SK-N-SH (cell line): ENCODE results near the gene BARD1. TPM values are rescaled to one million over a fixed set of nuclear protein-coding genes. Genes with fewer than 3 reads are reported as not detected.

Experiments used
- CTCF ChIA-PET: fragments of 300-600, 350-600 bp; formaldehyde crosslinking; extraction: SDS; loops from one replicate; lab custom pipeline; 2021; lab: Yijun Ruan, JAX
- POLR2A ChIA-PET: fragments of 350-600 bp; sonication (Branson Sonifier 250); formaldehyde crosslinking; extraction: SDS; loops from one replicate; lab custom pipeline; 2020; ENCODE audit warnings: antibody characterized with exemption, inconsistent platforms; lab: Yijun Ruan, JAX
- DNase-seq: peaks from one replicate; pipeline ENCODE4 v3.0.0; 2012
- H2AFZ ChIP-seq: fragments of 200-600 bp; sonication (generic); 2 replicates; pipeline ENCODE4 v1.8.1; 2016; ENCODE audit warnings: antibody characterized with exemption, mild to moderate bottlenecking, low read depth
- H3F3A ChIP-seq: fragments of 200-600 bp; sonication (generic); replicated peaks from 2 replicates; pipeline ENCODE3; 2016; ENCODE audit warnings: antibody characterized with exemption, mild to moderate bottlenecking; ENCODE audit not compliant: insufficient read depth
- H3K27ac ChIP-seq, 2 experiments: fragments of 200-500 bp in 1 of 2; fragments of 200-600 bp in 1 of 2; sonication (Bioruptor generic) in 1 of 2; sonication (generic), shearing (Covaris generic) in 1 of 2; 2 replicates each; pipeline versions ENCODE4 v1.5.1 to v1.6.1; 2014 to 2016; ENCODE audit warnings: low read depth in 2 of 2, inconsistent platforms in 1 of 2, low read length in 1 of 2, mild to moderate bottlenecking in 1 of 2, mixed read lengths in 1 of 2
- H3K27me3 ChIP-seq: fragments of 200-600 bp; sonication (generic), shearing (Covaris generic); 2 replicates; pipeline ENCODE4 v1.6.1; 2016; ENCODE audit warnings: mixed run types; ENCODE audit not compliant: insufficient read depth
- H3K36me3 ChIP-seq, 2 experiments: fragments of 200-500 bp in 1 of 2; fragments of 200-600 bp in 1 of 2; sonication (Bioruptor generic) in 1 of 2; sonication (generic) in 1 of 2; replicated peaks in 1 of 2; 2 replicates each; pipeline versions ENCODE3 to v1.5.1; 2014 to 2016; ENCODE audit warnings: low read length in 1 of 2, mild to moderate bottlenecking in 1 of 2; ENCODE audit not compliant: insufficient read depth in 2 of 2, control insufficient read depth in 1 of 2
- H3K4me1 ChIP-seq, 2 experiments: fragments of 200-500 bp in 1 of 2; fragments of 200-600 bp in 1 of 2; sonication (Bioruptor generic) in 1 of 2; sonication (generic), shearing (Covaris generic) in 1 of 2; 2 replicates each; pipeline versions ENCODE4 v1.5.1 to v1.6.1; 2014 to 2016; ENCODE audit warnings: low read depth in 1 of 2, low read length in 1 of 2, mixed run types in 1 of 2; ENCODE audit not compliant: insufficient read depth in 2 of 2, control insufficient read depth in 1 of 2
- H3K4me2 ChIP-seq: fragments of 200-600 bp; sonication (generic), shearing (Covaris generic); 2 replicates; pipeline ENCODE4 v1.6.1; 2017; ENCODE audit warnings: mixed run types
- H3K4me3 ChIP-seq, 2 experiments: fragments of 200-500 bp in 1 of 2; fragments of 200-600 bp in 1 of 2; sonication (Bioruptor generic) in 1 of 2; sonication (generic), shearing (Covaris generic) in 1 of 2; 2 replicates each; pipeline versions ENCODE4 v1.5.1 to v1.8.1; 2014 to 2016; ENCODE audit warnings: low read depth in 2 of 2, inconsistent platforms in 1 of 2, low read length in 1 of 2, mild to moderate bottlenecking in 1 of 2, mixed read lengths in 1 of 2, moderate library complexity in 1 of 2
- H3K79me2 ChIP-seq: fragments of 200-600 bp; sonication (generic); 2 replicates; pipeline ENCODE4 v1.8.1; 2017; ENCODE audit warnings: mild to moderate bottlenecking; ENCODE audit not compliant: insufficient read depth
- H3K9ac ChIP-seq: fragments of 200-600 bp; sonication (generic); 2 replicates; pipeline ENCODE4 v1.6.1; 2017; ENCODE audit warnings: mixed run types
- H3K9me2 ChIP-seq: fragments of 200-600 bp; sonication (generic); 2 replicates; pipeline ENCODE4 v1.6.1; 2017; ENCODE audit warnings: mixed run types
- H3K9me3 ChIP-seq: fragments of 200-600 bp; sonication (generic); 2 replicates; pipeline ENCODE4 v1.6.1; 2017; ENCODE audit warnings: mixed run types, mild to moderate bottlenecking, moderate library complexity
- H4K20me1 ChIP-seq: fragments of 200-600 bp; sonication (generic); 2 replicates; pipeline ENCODE4 v1.6.1; 2017; ENCODE audit warnings: mild to moderate bottlenecking, mixed run types; ENCODE audit not compliant: insufficient read depth
- ELF1 ChIP-seq: IDR thresholded peaks from 2 replicates; pipeline ENCODE4 v1.4.0; 2012
- EP300 ChIP-seq, 2 experiments: IDR thresholded peaks; 2 replicates each; pipeline versions ENCODE4 v1.4.0 to v1.6.1; 2012; ENCODE audit warnings: borderline replicate concordance in 1 of 2, low read depth in 1 of 2, low read length in 1 of 2
- EZH2phosphoT487 ChIP-seq: fragments of 200-600 bp; sonication (generic); IDR thresholded peaks from 2 replicates; pipeline ENCODE4 v1.6.1; 2017; ENCODE audit warnings: low read depth, mixed run types, mild to moderate bottlenecking, antibody characterized with exemption, moderate library complexity, borderline replicate concordance
- FOSL2 ChIP-seq: IDR thresholded peaks from 2 replicates; pipeline ENCODE4 v1.4.0; 2012; ENCODE audit warnings: low read depth, mild to moderate bottlenecking, moderate library complexity, borderline replicate concordance
- FOXJ3 ChIP-seq: sonication (generic); formaldehyde crosslinking; IDR thresholded peaks from 2 replicates; pipeline ENCODE4 v1.5.1; 2020; ENCODE audit warnings: mild to moderate bottlenecking, missing genetic modification reagents
- FOXM1 ChIP-seq: IDR thresholded peaks from 2 replicates; pipeline ENCODE4 v1.4.0; 2012; ENCODE audit warnings: low read depth, mild to moderate bottlenecking
- GABPA ChIP-seq: IDR thresholded peaks from 2 replicates; pipeline ENCODE4 v1.4.0; 2012; ENCODE audit warnings: low read depth, mild to moderate bottlenecking
- GATA2 ChIP-seq: sonication (generic); formaldehyde crosslinking; IDR thresholded peaks from 2 replicates; pipeline ENCODE4 v1.5.0; 2020; ENCODE audit warnings: mild to moderate bottlenecking, missing genetic modification reagents
- JUND ChIP-seq: IDR thresholded peaks from 2 replicates; pipeline ENCODE4 v1.4.0; 2012
- MEF2A ChIP-seq: IDR thresholded peaks from 2 replicates; pipeline ENCODE4 v1.4.0; 2012; ENCODE audit warnings: low read depth, borderline replicate concordance
- MXI1 ChIP-seq: IDR thresholded peaks from 2 replicates; pipeline ENCODE4 v1.6.1; 2012; ENCODE audit warnings: mild to moderate bottlenecking, low read depth, low read length, improper control_type of control experiment
- NRF1 ChIP-seq: IDR thresholded peaks from 2 replicates; pipeline ENCODE4 v1.6.1; 2012; ENCODE audit warnings: low read depth, mild to moderate bottlenecking, low read length
- POLR2AphosphoS5 ChIP-seq: IDR thresholded peaks from 2 replicates; pipeline ENCODE4 v1.6.1; 2012; ENCODE audit warnings: low read depth, low read length
- RAD21 ChIP-seq: IDR thresholded peaks from 2 replicates; pipeline ENCODE4 v1.6.1; 2012; ENCODE audit warnings: mild to moderate bottlenecking, low read length
- RFX5 ChIP-seq: IDR thresholded peaks from 2 replicates; pipeline ENCODE4 v1.6.1; 2012; ENCODE audit warnings: mild to moderate bottlenecking, improper control_type of control experiment, low read length
- RXRA ChIP-seq: IDR thresholded peaks from 2 replicates; pipeline ENCODE4 v1.4.0; 2012; ENCODE audit warnings: low read depth, mild to moderate bottlenecking, borderline replicate concordance
- SIN3A ChIP-seq: IDR thresholded peaks from 2 replicates; pipeline ENCODE4 v1.6.1; 2012; ENCODE audit warnings: low read depth, mild to moderate bottlenecking, low read length, moderate library complexity, borderline replicate concordance
- SMC3 ChIP-seq: IDR thresholded peaks from 2 replicates; pipeline ENCODE4 v1.6.1; 2012; ENCODE audit warnings: low read depth, low read length, improper control_type of control experiment
- TAF1 ChIP-seq: IDR thresholded peaks from 2 replicates; pipeline ENCODE4 v1.6.1; 2012; ENCODE audit warnings: low read depth, mild to moderate bottlenecking, low read length, moderate library complexity, borderline replicate concordance
- TCF12 ChIP-seq: IDR thresholded peaks from 2 replicates; pipeline ENCODE4 v1.4.0; 2012
- TEAD4 ChIP-seq: IDR thresholded peaks from 2 replicates; pipeline ENCODE4 v1.4.0; 2012; ENCODE audit warnings: mild to moderate bottlenecking, borderline replicate concordance; ENCODE audit not compliant: insufficient read depth
- YY1 ChIP-seq: IDR thresholded peaks from 2 replicates; pipeline ENCODE4 v1.4.0; 2012; ENCODE audit warnings: low read depth, mild to moderate bottlenecking
- WGBS: methylation state at CpG from one replicate; pipeline ENCODE4 v1.1.6; 2017; ENCODE audit warnings: low lambda C conversion rate; 5-methylcytosine and 5-hydroxymethylcytosine counted together
- polyA plus RNA-seq, 3 experiments: library from polyadenylated mRNA; depleted of rRNA; stranded (reverse); fragments of >200 nt; gene quantifications; 2 replicates each; pipeline ENCODE4 v1.2.3, GENCODE V29; 2012
- TF ChIP-seq, protein P1 (sequence below): IDR thresholded peaks from 2 replicates; pipeline ENCODE4 v1.4.0; 2012; ENCODE audit warnings: low read depth, borderline replicate concordance
- TF ChIP-seq, protein P2 (sequence below): fragments of 150-350 bp; IDR thresholded peaks from 2 replicates; pipeline ENCODE4 v1.6.1; 2017; ENCODE audit warnings: antibody characterized with exemption, low read length, low read depth, borderline replicate concordance
- TF ChIP-seq, protein P3 (sequence below): IDR thresholded peaks from 2 replicates; pipeline ENCODE4 v1.4.0; 2012; ENCODE audit warnings: low read depth, borderline replicate concordance
- TF ChIP-seq, protein P4 (sequence below): IDR thresholded peaks from 2 replicates; pipeline ENCODE4; 2012
- TF ChIP-seq, protein P5 (sequence below): fragments of 200-600 bp; sonication (generic); IDR thresholded peaks from 2 replicates; pipeline ENCODE4 v1.6.1; 2017; ENCODE audit warnings: antibody characterized with exemption, mild to moderate bottlenecking, moderate library complexity
- TF ChIP-seq, protein P6 (sequence below): IDR thresholded peaks from 2 replicates; pipeline ENCODE4 v1.4.0; 2012; ENCODE audit warnings: low read depth

Gene BARD1
- polyA plus RNA-seq, 1 of the 3 experiments (the other 2 are of a cell fraction): 2.4 TPM

DNA sequence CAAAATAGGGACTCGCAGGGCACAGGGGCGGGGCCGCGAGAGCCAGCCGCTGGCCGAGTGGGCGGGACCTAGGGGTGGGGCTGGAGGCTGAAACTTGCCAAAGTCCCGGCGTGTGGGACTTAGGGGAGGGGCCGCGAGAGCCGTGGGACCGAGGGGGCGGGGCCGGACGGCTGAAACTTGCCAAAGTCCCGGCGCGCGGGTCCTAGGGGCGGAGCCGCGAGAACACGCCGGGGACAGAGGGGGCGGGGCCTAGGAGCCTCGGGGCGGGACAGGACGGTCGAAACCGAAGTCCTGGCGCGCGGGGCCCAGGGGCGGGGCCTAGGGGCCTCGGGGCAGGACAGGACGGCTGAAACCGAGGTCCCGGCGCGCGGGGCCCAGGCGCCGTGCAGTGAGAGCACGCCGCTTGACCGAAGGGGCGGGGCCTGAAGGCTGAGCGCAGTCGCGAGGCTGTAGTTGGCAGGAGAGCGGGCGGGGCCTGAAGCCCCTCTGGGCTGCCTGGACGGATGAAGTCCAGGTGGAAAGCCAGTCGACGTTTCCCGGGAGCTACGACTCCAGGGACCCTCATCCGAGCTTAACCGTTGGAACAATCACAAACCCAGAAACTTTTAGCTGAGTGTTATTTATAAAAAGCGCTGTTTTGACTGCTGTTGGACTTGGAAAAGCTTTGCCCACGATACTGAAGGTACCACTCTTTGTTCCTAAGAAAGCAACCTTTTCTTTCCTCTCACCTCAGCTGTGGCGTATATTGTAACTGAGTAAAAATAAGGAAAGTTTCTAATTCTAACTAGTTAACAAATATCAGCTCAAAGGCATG lies 475 bp upstream of the BARD1 start:
- POLR2A ChIA-PET: interaction anchor here (1.1 kb wide), 1 partner anchor 502 kb away, joined by 3 read pairs; the partner anchor contains the start of gene ATIC
- H3K9me2 ChIP-seq: no peaks in the 10 kb centered on the region
- H3K4me2 ChIP-seq: peak overlapping the region; percentile 79
- peak overlapping the region; percentile 86 to 95 for H3K27ac ChIP-seq
- peaks cover 10 to 11% of the 10 kb centered on the region in 2 experiments; a peak in 3 of 4 replicates for H3K4me1 ChIP-seq
- peak overlapping the region; percentile 94 for H3K9ac ChIP-seq
- CTCF ChIA-PET: no interaction called here
- H3K27me3 ChIP-seq: no peaks in the 10 kb centered on the region
- WGBS: 4% methylated on average over 22 of the region's 63 CpGs
- H3F3A ChIP-seq: peaks cover 11% of the 10 kb centered on the region
- H3K79me2 ChIP-seq: peaks cover 44% of the 10 kb centered on the region
- H2AFZ ChIP-seq: peak overlapping the region; percentile 97
- no peaks in the 10 kb centered on the region; the same call in 1 of the 2 replicates for H4K20me1 ChIP-seq
- H3K36me3 ChIP-seq: no peaks in the 10 kb centered on the region
- H3K4me3 ChIP-seq: peak overlapping the region; percentile 91 to 100
- H3K9me3 ChIP-seq: no peaks in the 10 kb centered on the region
- peak; percentile 97 for DNase-seq
- TF ChIP-seq MXI1 (peak; percentile 90), JUND (no peak), NRF1 (peak; percentile 64), TEAD4 (no peak), TCF12 (no peak), POLR2AphosphoS5 (peak; percentile 72), RAD21 (no peak), FOXM1 (no peak), EZH2phosphoT487 (no peak), FOSL2 (no peak), TAF1 (0 out of 2 replicates have a peak, but pooled peaks have one; percentile 35), EP300 (IDR thresholded peaks at IDR 0.05; ENCODE audit: borderline replicate concordance in 1 of 2, low read depth in 1 of 2, low read length in 1 of 2) (0 out of 4 replicates have a peak, but pooled peaks of 1 of the 2 experiments have one; percentile 5), MEF2A (no peak), SMC3 (no peak), ELF1 (no peak), SIN3A (no peak), YY1 (no peak), GABPA (no peak), RXRA (no peak), RFX5 (no peak), GATA2 (CRISPR knock-in tag) (no peak), FOXJ3 (no peak)
- TF ChIP-seq, protein P1, sequence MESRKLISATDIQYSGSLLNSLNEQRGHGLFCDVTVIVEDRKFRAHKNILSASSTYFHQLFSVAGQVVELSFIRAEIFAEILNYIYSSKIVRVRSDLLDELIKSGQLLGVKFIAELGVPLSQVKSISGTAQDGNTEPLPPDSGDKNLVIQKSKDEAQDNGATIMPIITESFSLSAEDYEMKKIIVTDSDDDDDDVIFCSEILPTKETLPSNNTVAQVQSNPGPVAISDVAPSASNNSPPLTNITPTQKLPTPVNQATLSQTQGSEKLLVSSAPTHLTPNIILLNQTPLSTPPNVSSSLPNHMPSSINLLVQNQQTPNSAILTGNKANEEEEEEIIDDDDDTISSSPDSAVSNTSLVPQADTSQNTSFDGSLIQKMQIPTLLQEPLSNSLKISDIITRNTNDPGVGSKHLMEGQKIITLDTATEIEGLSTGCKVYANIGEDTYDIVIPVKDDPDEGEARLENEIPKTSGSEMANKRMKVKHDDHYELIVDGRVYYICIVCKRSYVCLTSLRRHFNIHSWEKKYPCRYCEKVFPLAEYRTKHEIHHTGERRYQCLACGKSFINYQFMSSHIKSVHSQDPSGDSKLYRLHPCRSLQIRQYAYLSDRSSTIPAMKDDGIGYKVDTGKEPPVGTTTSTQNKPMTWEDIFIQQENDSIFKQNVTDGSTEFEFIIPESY: no peak
- TF ChIP-seq, protein P2, sequence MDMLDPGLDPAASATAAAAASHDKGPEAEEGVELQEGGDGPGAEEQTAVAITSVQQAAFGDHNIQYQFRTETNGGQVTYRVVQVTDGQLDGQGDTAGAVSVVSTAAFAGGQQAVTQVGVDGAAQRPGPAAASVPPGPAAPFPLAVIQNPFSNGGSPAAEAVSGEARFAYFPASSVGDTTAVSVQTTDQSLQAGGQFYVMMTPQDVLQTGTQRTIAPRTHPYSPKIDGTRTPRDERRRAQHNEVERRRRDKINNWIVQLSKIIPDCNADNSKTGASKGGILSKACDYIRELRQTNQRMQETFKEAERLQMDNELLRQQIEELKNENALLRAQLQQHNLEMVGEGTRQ: no peak
- TF ChIP-seq, protein P3, sequence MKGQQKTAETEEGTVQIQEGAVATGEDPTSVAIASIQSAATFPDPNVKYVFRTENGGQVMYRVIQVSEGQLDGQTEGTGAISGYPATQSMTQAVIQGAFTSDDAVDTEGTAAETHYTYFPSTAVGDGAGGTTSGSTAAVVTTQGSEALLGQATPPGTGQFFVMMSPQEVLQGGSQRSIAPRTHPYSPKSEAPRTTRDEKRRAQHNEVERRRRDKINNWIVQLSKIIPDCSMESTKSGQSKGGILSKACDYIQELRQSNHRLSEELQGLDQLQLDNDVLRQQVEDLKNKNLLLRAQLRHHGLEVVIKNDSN: no peak
- TF ChIP-seq, protein P4, sequence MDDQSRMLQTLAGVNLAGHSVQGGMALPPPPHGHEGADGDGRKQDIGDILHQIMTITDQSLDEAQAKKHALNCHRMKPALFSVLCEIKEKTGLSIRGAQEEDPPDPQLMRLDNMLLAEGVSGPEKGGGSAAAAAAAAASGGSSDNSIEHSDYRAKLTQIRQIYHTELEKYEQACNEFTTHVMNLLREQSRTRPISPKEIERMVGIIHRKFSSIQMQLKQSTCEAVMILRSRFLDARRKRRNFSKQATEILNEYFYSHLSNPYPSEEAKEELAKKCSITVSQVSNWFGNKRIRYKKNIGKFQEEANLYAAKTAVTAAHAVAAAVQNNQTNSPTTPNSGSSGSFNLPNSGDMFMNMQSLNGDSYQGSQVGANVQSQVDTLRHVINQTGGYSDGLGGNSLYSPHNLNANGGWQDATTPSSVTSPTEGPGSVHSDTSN: no peak
- TF ChIP-seq, protein P5, sequence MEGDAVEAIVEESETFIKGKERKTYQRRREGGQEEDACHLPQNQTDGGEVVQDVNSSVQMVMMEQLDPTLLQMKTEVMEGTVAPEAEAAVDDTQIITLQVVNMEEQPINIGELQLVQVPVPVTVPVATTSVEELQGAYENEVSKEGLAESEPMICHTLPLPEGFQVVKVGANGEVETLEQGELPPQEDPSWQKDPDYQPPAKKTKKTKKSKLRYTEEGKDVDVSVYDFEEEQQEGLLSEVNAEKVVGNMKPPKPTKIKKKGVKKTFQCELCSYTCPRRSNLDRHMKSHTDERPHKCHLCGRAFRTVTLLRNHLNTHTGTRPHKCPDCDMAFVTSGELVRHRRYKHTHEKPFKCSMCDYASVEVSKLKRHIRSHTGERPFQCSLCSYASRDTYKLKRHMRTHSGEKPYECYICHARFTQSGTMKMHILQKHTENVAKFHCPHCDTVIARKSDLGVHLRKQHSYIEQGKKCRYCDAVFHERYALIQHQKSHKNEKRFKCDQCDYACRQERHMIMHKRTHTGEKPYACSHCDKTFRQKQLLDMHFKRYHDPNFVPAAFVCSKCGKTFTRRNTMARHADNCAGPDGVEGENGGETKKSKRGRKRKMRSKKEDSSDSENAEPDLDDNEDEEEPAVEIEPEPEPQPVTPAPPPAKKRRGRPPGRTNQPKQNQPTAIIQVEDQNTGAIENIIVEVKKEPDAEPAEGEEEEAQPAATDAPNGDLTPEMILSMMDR: no peak
- TF ChIP-seq, protein P6, sequence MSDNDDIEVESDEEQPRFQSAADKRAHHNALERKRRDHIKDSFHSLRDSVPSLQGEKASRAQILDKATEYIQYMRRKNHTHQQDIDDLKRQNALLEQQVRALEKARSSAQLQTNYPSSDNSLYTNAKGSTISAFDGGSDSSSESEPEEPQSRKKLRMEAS: peak; percentile 87
